Neural progenitor cell (in vitro differentiated cells): ENCODE data around the gene GBF1. TPM values are rescaled to one million over a fixed set of nuclear protein-coding genes. Genes with fewer than 3 reads are reported as not detected.

Source experiments
- DNase-seq: peaks from one replicate; pipeline ENCODE4 v3.0.0-alpha.2; 2016; ENCODE audit warnings: low spot score
- H2AFZ ChIP-seq: fragments of 200-600 bp; sonication (generic); replicated peaks from 2 replicates; pipeline ENCODE4 v1.6.1; 2016; ENCODE audit warnings: antibody characterized with exemption
- H3F3A ChIP-seq: fragments of 200-600 bp; sonication (generic); 2 replicates; pipeline ENCODE4 v1.6.1; 2016; ENCODE audit warnings: antibody characterized with exemption, low read depth
- H3K27ac ChIP-seq: fragments of 200-600 bp; sonication (generic); 2 replicates; pipeline ENCODE4 v1.5.1; 2016; ENCODE audit warnings: mild to moderate bottlenecking
- H3K27me3 ChIP-seq: fragments of 200-600 bp; sonication (generic); 2 replicates; pipeline ENCODE4 v1.6.1; 2016; ENCODE audit warnings: mild to moderate bottlenecking, moderate library complexity
- H3K36me3 ChIP-seq: fragments of 200-600 bp; sonication (generic); 2 replicates; pipeline ENCODE4 v1.5.1; 2016
- H3K4me1 ChIP-seq: fragments of 200-600 bp; sonication (generic); 2 replicates; pipeline ENCODE4 v1.6.1; 2016; ENCODE audit warnings: mixed run types
- H3K4me2 ChIP-seq: fragments of 200-600 bp; sonication (generic); 2 replicates; pipeline ENCODE4 v1.6.1; 2016
- H3K4me3 ChIP-seq: fragments of 200-600 bp; sonication (generic); 2 replicates; pipeline ENCODE4 v1.5.1; 2016
- H3K79me2 ChIP-seq: fragments of 200-600 bp; sonication (generic); 2 replicates; pipeline ENCODE4 v1.6.1; 2016; ENCODE audit warnings: low read depth
- H3K9ac ChIP-seq: fragments of 200-600 bp; sonication (generic); 2 replicates; pipeline ENCODE4 v1.6.1; 2016
- H3K9me3 ChIP-seq: fragments of 200-600 bp; sonication (generic); 2 replicates; pipeline ENCODE4 v1.5.1; 2016; ENCODE audit warnings: low read depth
- H4K20me1 ChIP-seq: fragments of 200-600 bp; sonication (generic); 2 replicates; pipeline ENCODE4 v1.6.1; 2016; ENCODE audit warnings: low read depth
- H3K27ac Mint-ChIP-seq: 3 replicates; pipeline ENCODE4 v1.8.0; 2021; ENCODE audit warnings: mixed read lengths
- H3K27me3 Mint-ChIP-seq: 2 replicates; pipeline ENCODE4 v1.8.0; 2022; ENCODE audit warnings: low read depth, mild to moderate bottlenecking, inconsistent platforms, moderate library complexity, mixed read lengths; ENCODE audit not compliant: insufficient read depth
- H3K36me3 Mint-ChIP-seq: 3 replicates; pipeline ENCODE4 v1.8.0; 2021; ENCODE audit warnings: mixed read lengths
- H3K4me1 Mint-ChIP-seq: 3 replicates; pipeline ENCODE4 v1.8.0; 2021; ENCODE audit warnings: mixed read lengths
- H3K4me3 Mint-ChIP-seq: 3 replicates; pipeline ENCODE4 v1.8.0; 2021; ENCODE audit warnings: mild to moderate bottlenecking, moderate library complexity, mixed read lengths
- H3K9me3 Mint-ChIP-seq: 3 replicates; pipeline ENCODE4 v1.8.0; 2020; ENCODE audit warnings: mixed read lengths
- EZH2 ChIP-seq: fragments of 200-600 bp; sonication (generic); IDR thresholded peaks from 2 replicates; pipeline ENCODE4 v1.6.1; 2017; ENCODE audit warnings: antibody characterized with exemption, mild to moderate bottlenecking, moderate library complexity
- EZH2phosphoT487 ChIP-seq: fragments of 200-600 bp; sonication (generic); IDR thresholded peaks from 2 replicates; pipeline ENCODE4 v1.6.1; 2017; ENCODE audit warnings: antibody characterized with exemption
- total RNA-seq: library from RNA; depleted of rRNA; stranded (reverse); fragments of >200 nt; gene quantifications from 2 replicates; pipeline ENCODE4 v1.2.3, GENCODE V29; 2015; ENCODE audit warnings: low replicate concordance
- TF ChIP-seq, protein P1 (sequence below): fragments of 200-600 bp; sonication (generic); IDR thresholded peaks from 2 replicates; pipeline ENCODE4 v1.5.1; 2017; ENCODE audit warnings: antibody characterized with exemption, mild to moderate bottlenecking

GBF1 gene
- total RNA-seq, 1 donor from 2014 or later: 23.5 TPM

DNA sequence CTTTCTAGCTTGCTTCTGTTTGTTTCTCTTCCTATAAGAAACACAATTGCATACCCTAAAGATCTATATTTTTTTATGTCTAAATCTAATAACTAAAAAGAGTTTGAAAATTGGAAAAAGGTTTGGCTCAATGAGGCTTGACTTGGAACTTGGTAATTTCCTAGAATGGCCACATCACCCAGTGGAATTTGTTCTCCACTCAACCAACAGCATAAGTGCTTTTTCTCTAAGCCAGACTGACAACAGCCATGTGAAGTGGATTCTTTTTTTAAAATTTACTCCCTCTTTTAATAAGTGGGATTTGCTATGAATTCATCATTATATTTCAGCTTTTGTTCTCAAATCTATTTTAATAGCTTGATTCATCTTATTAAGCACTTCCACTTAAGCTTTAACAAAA lies 33.8 kb downstream of the GBF1 start:
- H3K9me3 Mint-ChIP-seq: no peaks in the 10 kb centered on the region
- peaks cover 26% of the 10 kb centered on the region for H3K79me2 ChIP-seq
- peaks cover 17% of the 10 kb centered on the region for H3K4me1 Mint-ChIP-seq
- H3K9me3 ChIP-seq: no peaks in the 10 kb centered on the region
- no peak for DNase-seq
- H3K27me3 Mint-ChIP-seq: no peaks in the 10 kb centered on the region
- H3K4me1 ChIP-seq: peaks cover 12% of the 10 kb centered on the region
- H3K36me3 ChIP-seq: no peaks in the 10 kb centered on the region
- peak overlapping the region; percentile 36 for H3K27ac ChIP-seq
- no peak overlapping the region for H3K27ac Mint-ChIP-seq
- no peak overlapping the region for H3K4me3 Mint-ChIP-seq
- H3K4me3 ChIP-seq: no peak overlapping the region
- H3F3A ChIP-seq: peaks cover 17% of the 10 kb centered on the region
- peaks cover 25% of the 10 kb centered on the region for H4K20me1 ChIP-seq
- H3K27me3 ChIP-seq: no peaks in the 10 kb centered on the region
- TF ChIP-seq EZH2phosphoT487: no peak
- TF ChIP-seq, protein P1, sequence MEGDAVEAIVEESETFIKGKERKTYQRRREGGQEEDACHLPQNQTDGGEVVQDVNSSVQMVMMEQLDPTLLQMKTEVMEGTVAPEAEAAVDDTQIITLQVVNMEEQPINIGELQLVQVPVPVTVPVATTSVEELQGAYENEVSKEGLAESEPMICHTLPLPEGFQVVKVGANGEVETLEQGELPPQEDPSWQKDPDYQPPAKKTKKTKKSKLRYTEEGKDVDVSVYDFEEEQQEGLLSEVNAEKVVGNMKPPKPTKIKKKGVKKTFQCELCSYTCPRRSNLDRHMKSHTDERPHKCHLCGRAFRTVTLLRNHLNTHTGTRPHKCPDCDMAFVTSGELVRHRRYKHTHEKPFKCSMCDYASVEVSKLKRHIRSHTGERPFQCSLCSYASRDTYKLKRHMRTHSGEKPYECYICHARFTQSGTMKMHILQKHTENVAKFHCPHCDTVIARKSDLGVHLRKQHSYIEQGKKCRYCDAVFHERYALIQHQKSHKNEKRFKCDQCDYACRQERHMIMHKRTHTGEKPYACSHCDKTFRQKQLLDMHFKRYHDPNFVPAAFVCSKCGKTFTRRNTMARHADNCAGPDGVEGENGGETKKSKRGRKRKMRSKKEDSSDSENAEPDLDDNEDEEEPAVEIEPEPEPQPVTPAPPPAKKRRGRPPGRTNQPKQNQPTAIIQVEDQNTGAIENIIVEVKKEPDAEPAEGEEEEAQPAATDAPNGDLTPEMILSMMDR: no peak
- TF ChIP-seq EZH2: no peak
- peak overlapping the region; percentile 36 for H3K9ac ChIP-seq
- H3K36me3 Mint-ChIP-seq: peaks cover 4% of the 10 kb centered on the region
- H3K4me2 ChIP-seq: peak overlapping the region; percentile 25
- H2AFZ ChIP-seq: no peak overlapping the region

DNA sequence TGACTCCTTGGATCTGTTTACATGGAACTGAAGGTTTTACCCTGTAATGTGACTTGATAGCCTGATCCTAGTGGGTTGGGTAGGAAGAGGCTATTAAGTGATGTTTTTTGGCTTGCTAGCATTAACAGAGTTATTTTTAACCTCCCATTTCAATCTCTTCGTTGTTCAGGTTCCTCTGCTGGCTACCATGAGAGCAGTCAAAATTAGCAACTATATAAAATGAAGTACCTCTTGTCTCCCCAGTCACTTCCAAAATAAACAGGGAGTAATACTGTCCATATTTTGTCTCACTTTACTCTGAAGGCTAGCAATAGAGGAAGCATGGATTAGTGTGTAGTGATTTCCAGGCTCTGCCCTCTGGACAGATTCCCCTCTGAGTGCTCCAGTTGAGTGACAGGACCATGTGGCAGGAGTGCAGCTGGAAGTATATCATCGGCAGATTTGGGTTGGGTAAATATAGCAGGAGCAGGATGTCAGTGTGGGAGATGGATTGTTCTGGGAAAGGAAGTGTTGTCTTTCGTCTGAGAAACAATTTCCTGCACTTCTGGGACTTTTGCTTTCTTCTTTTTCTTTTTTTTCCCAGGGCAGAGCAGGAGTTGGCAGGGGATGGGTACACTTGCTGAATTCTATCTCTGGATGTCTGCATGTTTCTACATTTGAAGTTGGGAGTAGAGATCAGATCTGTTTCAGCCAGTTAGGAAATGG lies 35.2 kb downstream of the GBF1 start:
- H4K20me1 ChIP-seq: peaks cover 25% of the 10 kb centered on the region

DNA sequence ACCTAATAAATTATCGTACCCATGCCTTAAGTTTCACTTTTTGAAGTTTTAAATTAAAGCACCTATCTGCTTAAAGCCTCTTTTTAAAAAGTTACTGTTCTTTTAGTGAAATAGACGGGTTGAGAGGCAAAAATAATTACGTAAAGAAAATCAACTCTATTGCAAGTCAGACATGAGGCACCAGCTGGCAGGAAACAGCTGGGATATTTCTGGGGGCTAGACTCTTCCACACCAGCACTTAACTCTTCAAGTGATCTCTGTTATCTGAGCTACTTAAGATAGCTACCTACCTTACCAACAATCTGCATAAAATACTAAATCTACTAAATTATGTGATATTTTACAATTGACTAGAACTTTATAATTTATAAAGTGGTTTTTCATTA lies 35.8 kb downstream of the GBF1 start:
- no peak overlapping the region for H3K27ac ChIP-seq
- H3K9me3 ChIP-seq: no peaks in the 10 kb centered on the region
- Mint-ChIP-seq H3K9me3 (no peaks in the 10 kb centered on the region), H3K27ac (no peak overlapping the region), H3K27me3 (no peaks in the 10 kb centered on the region), H3K4me1 (peaks cover 17% of the 10 kb centered on the region), H3K4me3 (no peak overlapping the region), H3K36me3 (peaks cover 4% of the 10 kb centered on the region)
- H3K9ac ChIP-seq: no peak overlapping the region
- no peak overlapping the region for H2AFZ ChIP-seq
- no peaks in the 10 kb centered on the region for H3K36me3 ChIP-seq
- no peak overlapping the region for H3K4me3 ChIP-seq
- no peak for DNase-seq
- H3K4me2 ChIP-seq: no peak overlapping the region
- H3K27me3 ChIP-seq: no peaks in the 10 kb centered on the region
- H3K79me2 ChIP-seq: peaks cover 14% of the 10 kb centered on the region
- peaks cover 25% of the 10 kb centered on the region for H4K20me1 ChIP-seq
- H3F3A ChIP-seq: peaks cover 17% of the 10 kb centered on the region
- H3K4me1 ChIP-seq: peaks cover 12% of the 10 kb centered on the region
- TF ChIP-seq EZH2phosphoT487 (no peak), EZH2 (no peak)
- TF ChIP-seq, protein P1: no peak

More for the DNA sequence above, 35.2 kb downstream of the GBF1 start:
- TF ChIP-seq EZH2phosphoT487 (no peak), EZH2 (no peak)
- TF ChIP-seq, protein P1: no peak
- Histone ChIP-seq H2AFZ (no peak overlapping the region), H3K27me3 (no peaks in the 10 kb centered on the region), H3K9ac (no peak overlapping the region), H3K4me1 (peaks cover 12% of the 10 kb centered on the region), H3K9me3 (no peaks in the 10 kb centered on the region), H3K79me2 (peaks cover 14% of the 10 kb centered on the region), H3K4me3 (no peak overlapping the region), H3K36me3 (no peaks in the 10 kb centered on the region), H3F3A (peaks cover 17% of the 10 kb centered on the region), H3K4me2 (no peak overlapping the region), H3K27ac (no peak overlapping the region)
- peaks cover 4% of the 10 kb centered on the region for H3K36me3 Mint-ChIP-seq
- no peak overlapping the region for H3K4me3 Mint-ChIP-seq
- no peaks in the 10 kb centered on the region for H3K9me3 Mint-ChIP-seq
- H3K27ac Mint-ChIP-seq: no peak overlapping the region
- H3K27me3 Mint-ChIP-seq: no peaks in the 10 kb centered on the region
- peaks cover 17% of the 10 kb centered on the region for H3K4me1 Mint-ChIP-seq
- no peak for DNase-seq
